GM10847 (cell line): ENCODE data around the gene LCT.
A peak's percentile ranks its signal among the peaks of the same experiment; 100 is the strongest.

Experiments
- POLR2A ChIP-seq: IDR thresholded peaks from 2 replicates; pipeline ENCODE4 v1.6.1; 2011; ENCODE audit not compliant: insufficient read length; ENCODE audit errors: extremely low read depth

LCT gene

GRCh38 chr2:135741395-135742324, 95.3 kb downstream of the LCT start, which contains the start of gene UBXN4:
Gene UBXN4 (plus strand): TSS chr2:135741855. CDS start chr2:135741930, 75 bp downstream.
- peak; percentile 81 for TF ChIP-seq POLR2A

- TF ChIP-seq POLR2A, result no peak
Measured at GRCh38 chr2:135741043-135741394, 96.0 kb downstream of the LCT start.

- TF ChIP-seq POLR2A, result no peak
Measured at GRCh38 chr2:135740206-135740605, 96.8 kb downstream of the LCT start.
